Putamen (tissue), 1 donor: ENCODE data around the gene HOOK2.

Experiments used
- DNase-seq: peaks from one replicate; pipeline ENCODE4 v3.0.0-alpha.2; 2016; ENCODE audit warnings: low spot score

HOOK2 gene

GRCh38 chr19:12783291-12783848 lies 8.0 kb upstream of the HOOK2 start:
- DNase-seq = no peak

GRCh38 chr19:12782424-12783290 lies 7.3 kb upstream of the HOOK2 start:
- peak; percentile 93 for DNase-seq

- no peak for DNase-seq
Observed at GRCh38 chr19:12782174-12782423, 6.7 kb upstream of the HOOK2 start.

GRCh38 chr19:12779162-12779993 lies 4.0 kb upstream of the HOOK2 start:
- DNase-seq = no peak

DNA sequence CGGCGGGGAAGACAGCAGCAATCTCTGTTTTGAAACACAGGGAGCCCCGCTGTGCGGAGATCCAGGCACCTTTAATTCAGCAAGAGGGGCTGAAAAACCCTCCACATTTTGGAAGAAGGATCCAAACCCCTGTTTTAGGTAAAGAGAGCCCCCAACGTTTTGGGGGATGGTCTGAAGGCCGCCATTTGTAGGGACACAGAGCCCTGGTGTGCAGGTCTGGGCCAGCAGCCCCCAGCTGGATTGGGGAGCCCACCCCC lies 3.5 kb upstream of the HOOK2 start:
- no peak for DNase-seq

- no peak for DNase-seq
Observed at GRCh38 chr19:12778017-12778904, 2.9 kb upstream of the HOOK2 start.

- peak; percentile 75 for DNase-seq
Observed at GRCh38 chr19:12777217-12778016, 2.1 kb upstream of the HOOK2 start.

GRCh38 chr19:12773571-12773970 lies 1.8 kb downstream of the HOOK2 start:
- no peak for DNase-seq

GRCh38 chr19:12772323-12772722 lies 3.0 kb downstream of the HOOK2 start:
- DNase-seq = no peak

DNA sequence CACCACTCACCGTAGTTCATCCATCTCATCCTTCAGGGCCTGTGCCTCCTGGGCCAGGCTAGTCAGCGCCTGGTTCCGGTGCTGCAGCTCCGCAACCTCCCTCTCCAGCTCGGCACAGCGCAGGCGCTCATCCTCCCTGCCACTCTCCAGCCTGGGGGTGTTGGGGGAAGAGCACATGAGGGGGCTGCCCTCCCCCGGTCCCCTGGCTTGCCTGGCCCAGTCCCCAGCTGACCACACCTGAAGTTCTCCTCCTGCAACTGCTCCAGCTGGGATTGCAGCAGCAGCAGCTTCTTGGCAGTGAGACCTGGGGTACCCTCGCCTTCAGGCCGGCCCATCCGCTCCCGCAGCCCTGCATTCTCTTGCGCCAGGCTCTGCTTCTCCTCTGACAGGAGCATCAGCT lies 4.4 kb downstream of the HOOK2 start:
- DNase-seq = no peak

- no peak for DNase-seq
Observed at GRCh38 chr19:12769689-12770088, 5.7 kb downstream of the HOOK2 start.

- no peak for DNase-seq
Observed at GRCh38 chr19:12767666-12768065, 7.7 kb downstream of the HOOK2 start.

DNA sequence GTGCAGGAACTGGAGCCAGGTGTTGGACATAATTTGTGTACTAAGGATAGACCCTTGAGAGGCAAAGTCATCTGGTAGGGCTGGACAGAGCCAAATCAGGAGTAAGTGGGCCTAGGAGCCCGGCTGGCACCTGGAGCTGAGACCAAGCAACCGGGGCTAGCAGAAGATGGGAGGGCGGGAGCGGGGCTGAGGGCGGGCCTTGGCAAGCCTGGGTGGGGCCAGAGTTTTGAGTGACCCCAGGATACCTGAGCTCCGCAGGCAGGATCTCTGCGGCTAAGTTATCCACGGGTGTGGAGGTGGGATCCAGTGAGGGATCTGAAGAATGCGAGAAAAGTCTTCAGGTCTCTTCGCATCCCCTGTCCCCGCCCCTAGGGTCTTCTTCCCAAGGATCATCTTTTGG lies 8.2 kb downstream of the HOOK2 start:
- DNase-seq = no peak

DNA sequence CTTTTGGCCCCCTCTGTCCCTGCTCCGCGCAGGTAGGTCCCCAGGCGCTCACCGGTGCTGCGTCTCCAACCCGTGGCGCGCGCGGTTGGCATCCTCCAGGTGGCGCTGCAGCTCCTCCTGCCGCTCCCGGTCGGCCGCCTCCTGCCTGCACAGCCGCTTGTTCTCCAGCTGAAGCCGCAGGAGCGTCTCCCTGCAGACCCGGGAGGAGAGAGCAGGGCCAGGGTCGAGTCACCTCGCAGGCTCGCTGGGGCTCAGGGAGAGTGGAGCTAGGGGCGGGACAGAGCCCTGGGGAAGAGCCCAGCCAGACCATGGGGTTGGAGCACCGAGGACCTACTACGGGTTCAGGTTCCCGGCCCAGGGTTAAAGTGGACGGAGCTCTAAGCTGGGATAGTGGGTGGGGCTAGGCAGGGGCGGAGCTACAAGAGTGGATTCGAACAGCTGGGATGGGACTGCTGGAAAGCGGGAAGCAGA lies 9.3 kb downstream of the HOOK2 start:
- no peak for DNase-seq

DNA sequence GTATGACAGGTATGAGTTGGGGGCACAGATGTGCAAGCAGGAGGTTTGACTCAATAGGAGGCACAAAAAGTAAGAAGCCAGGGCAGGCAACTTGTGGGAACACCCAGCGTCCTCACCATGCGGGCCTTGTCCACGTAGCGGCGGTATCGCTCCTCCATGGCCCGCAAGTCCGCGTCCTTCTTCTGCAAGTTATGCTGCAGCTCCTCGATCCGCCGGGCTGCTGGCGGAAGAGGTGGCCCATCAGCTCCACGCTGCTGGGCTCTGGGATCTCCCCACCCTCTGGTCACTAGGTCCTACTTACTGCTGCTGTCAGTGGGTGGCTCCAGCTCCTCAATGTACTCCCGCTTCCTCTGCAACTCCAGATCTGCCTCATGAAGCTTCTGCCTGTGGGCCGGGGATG lies 10.7 kb downstream of the HOOK2 start:
- no peak for DNase-seq

GRCh38 chr19:12763100-12763499 lies 12.3 kb downstream of the HOOK2 start:
- DNase-seq = no peak

DNA sequence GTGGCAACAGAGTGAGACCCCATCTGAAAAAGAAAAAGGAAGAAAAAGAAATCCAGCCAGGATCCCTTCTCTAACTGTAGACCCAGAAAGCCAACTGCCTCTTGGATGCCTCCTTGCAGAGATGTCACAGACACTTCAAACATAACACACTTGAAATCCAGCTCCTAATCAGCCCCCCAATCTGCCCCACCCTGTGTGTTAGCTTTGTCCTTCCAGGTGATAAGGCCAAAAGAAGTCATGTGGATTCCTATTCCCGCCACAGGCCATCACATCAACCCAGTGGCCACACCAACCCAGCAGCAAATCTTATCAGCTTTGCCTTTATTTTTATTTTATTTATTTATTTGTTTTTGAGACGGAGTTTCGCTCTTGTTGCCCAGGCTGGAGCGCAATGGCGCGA lies 15.7 kb downstream of the HOOK2 start:
- DNase-seq = no peak

DNA sequence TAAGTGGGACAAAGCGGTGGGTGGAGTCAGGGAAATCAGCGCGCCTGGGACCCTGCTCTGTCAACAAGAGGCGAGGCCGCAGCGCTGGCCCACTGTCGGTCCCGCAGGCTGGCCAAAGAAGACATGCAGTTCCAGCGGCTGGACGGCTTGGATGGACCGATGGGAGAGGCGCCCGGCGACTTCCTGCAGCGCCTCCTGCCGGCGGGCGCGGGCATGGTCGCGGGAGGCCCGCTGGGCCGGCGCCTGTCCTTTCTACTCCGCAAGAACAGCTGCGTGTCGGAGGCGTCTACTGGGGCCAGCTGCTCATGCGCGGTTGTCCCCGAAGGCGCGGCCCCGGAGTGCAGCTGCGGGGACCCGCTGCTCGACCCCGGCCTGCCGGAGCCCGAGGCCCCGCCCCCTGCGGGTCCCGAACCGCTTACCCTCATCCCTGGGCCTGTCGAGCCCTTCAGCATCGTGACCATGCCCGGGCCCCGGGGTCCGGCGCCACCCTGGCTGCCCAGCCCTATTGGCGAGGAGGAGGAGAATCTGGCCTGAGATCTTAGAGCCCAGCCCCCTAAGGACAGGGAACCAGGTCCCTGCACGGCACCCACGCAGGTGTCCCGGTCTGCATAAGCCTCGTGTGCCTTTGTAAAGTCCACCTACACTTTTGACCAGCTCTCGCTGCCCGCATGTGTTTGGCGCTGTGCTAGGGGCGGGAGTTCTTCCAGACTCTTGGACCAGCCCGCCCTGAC lies 17.6 kb downstream of the HOOK2 start:
- peak; percentile 38 for DNase-seq

GRCh38 chr19:12756150-12756883 lies 19.0 kb downstream of the HOOK2 start:
- DNase-seq = no peak
